ENCODE measurements around the gene LONRF2. TPM values are rescaled to one million over a fixed set of nuclear protein-coding genes. Genes with fewer than 3 reads are reported as not detected.

LONRF2 gene
- total and polyA plus RNA-seq, 2 donors (not counting 1 experiment from before 2014, with no cell fraction given), result under 0.01 to 0.01 TPM

DNA sequence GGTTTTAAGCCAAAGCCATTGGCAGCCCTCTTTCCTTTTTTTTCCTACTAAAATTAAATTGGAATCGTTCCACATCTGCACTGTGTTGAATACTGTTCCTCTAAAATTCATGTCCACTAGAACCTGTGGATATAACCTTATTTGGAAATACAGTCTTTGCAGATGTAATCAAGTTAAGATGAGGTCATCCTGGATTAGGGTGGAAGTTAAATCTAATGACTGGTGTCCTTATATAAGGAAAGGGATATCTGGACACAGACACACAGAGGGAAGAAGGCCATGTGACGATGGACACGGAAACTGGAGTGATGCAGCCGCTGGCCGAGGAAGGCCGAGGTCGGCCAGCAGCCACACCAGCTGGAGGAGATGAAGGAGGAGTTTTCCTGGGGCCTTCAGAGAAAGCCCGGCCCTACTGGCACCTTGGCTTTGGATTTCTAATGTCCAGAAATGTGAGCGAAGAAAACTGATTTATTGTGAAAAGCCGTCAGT, 49.4 kb downstream of the LONRF2 start:
- DNase-seq (ENCODE audit: low read depth in 2 of 2), result peak; percentile 25 to 64
- Histone ChIP-seq H3K27ac (ENCODE audit: insufficient read depth, low read length) (no peak overlapping the region), H3K9ac (ENCODE audit: insufficient read depth, low read length) (no peak overlapping the region), H3K27me3 (ENCODE audit: control insufficient read depth, insufficient read depth, low read length) (no peaks in the 10 kb centered on the region), H3K79me2 (ENCODE audit: control insufficient read depth, insufficient read depth, low read length) (no peaks in the 10 kb centered on the region), H3K4me2 (ENCODE audit: extremely low read depth, insufficient read depth, low read length) (no peak overlapping the region), H3K4me3 (replicated peaks in 1 of 4; ENCODE audit: control extremely low read depth in 1 of 4, insufficient read depth in 1 of 4, low read depth in 3 of 4, low read length in 4 of 4) (no peak overlapping the region), H2AFZ (ENCODE audit: low read length) (no peak overlapping the region), H4K20me1 (ENCODE audit: control insufficient read depth, extremely low read depth, insufficient read depth, low read length) (no peaks in the 10 kb centered on the region), H3K4me1 (ENCODE audit: control insufficient read depth, extremely low read depth, insufficient read depth, low read length) (no peaks in the 10 kb centered on the region), H3K9me3 (ENCODE audit: control insufficient read depth, insufficient read depth, low read depth, low read length) (no peaks in the 10 kb centered on the region), H3K36me3 (ENCODE audit: control insufficient read depth, insufficient read depth, low read length) (no peaks in the 10 kb centered on the region)
- TF ChIP-seq, protein P1, sequence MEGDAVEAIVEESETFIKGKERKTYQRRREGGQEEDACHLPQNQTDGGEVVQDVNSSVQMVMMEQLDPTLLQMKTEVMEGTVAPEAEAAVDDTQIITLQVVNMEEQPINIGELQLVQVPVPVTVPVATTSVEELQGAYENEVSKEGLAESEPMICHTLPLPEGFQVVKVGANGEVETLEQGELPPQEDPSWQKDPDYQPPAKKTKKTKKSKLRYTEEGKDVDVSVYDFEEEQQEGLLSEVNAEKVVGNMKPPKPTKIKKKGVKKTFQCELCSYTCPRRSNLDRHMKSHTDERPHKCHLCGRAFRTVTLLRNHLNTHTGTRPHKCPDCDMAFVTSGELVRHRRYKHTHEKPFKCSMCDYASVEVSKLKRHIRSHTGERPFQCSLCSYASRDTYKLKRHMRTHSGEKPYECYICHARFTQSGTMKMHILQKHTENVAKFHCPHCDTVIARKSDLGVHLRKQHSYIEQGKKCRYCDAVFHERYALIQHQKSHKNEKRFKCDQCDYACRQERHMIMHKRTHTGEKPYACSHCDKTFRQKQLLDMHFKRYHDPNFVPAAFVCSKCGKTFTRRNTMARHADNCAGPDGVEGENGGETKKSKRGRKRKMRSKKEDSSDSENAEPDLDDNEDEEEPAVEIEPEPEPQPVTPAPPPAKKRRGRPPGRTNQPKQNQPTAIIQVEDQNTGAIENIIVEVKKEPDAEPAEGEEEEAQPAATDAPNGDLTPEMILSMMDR (conservative IDR thresholded peaks at IDR 0.05 in 1 of 2, IDR thresholded peaks at IDR 0.05 in 1 of 2; ENCODE audit: low read depth in 1 of 2, low read length in 2 of 2), result no peak
- no peak for TF ChIP-seq EZH2 (IDR thresholded peaks at IDR 0.05; ENCODE audit: low read length, missing control alignments)

DNA sequence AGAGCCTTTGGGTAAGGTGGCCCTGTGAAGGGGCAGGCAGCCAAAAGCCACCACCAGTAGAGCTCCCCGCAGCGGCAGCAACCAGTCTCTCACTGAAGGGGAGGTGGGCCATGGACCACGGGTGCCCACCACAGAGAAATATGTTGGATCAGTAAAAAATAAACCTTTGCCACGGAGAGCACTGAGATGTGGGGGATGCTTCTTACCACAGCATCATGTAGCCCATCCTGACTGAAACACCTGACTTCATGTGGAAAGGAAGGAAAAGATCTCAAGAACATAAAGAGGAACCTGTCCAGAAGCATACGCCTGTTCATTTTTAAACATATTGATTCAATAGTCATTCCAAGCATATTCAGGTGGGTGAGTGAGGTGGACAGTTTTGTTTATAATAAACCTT, 51.1 kb downstream of the LONRF2 start:
- Histone ChIP-seq H3K9me3 (ENCODE audit: control insufficient read depth, insufficient read depth, low read depth, low read length) (no peaks in the 10 kb centered on the region), H3K4me3 (replicated peaks in 1 of 4; ENCODE audit: control extremely low read depth in 1 of 4, insufficient read depth in 1 of 4, low read depth in 3 of 4, low read length in 4 of 4) (no peak overlapping the region), H3K27me3 (ENCODE audit: control insufficient read depth, insufficient read depth, low read length) (no peaks in the 10 kb centered on the region), H2AFZ (ENCODE audit: low read length) (no peak overlapping the region), H3K4me1 (ENCODE audit: control insufficient read depth, extremely low read depth, insufficient read depth, low read length) (no peaks in the 10 kb centered on the region), H3K4me2 (ENCODE audit: extremely low read depth, insufficient read depth, low read length) (no peak overlapping the region), H3K79me2 (ENCODE audit: control insufficient read depth, insufficient read depth, low read length) (no peaks in the 10 kb centered on the region), H4K20me1 (ENCODE audit: control insufficient read depth, extremely low read depth, insufficient read depth, low read length) (no peaks in the 10 kb centered on the region), H3K36me3 (ENCODE audit: control insufficient read depth, insufficient read depth, low read length) (no peaks in the 10 kb centered on the region), H3K27ac (ENCODE audit: insufficient read depth, low read length) (no peak overlapping the region), H3K9ac (ENCODE audit: insufficient read depth, low read length) (no peak overlapping the region)
- no peak for DNase-seq (ENCODE audit: low read depth in 2 of 2)
- TF ChIP-seq, protein P1 (conservative IDR thresholded peaks at IDR 0.05 in 1 of 2, IDR thresholded peaks at IDR 0.05 in 1 of 2; ENCODE audit: low read depth in 1 of 2, low read length in 2 of 2), result no peak
- TF ChIP-seq EZH2 (IDR thresholded peaks at IDR 0.05; ENCODE audit: low read length, missing control alignments), result no peak

DNA sequence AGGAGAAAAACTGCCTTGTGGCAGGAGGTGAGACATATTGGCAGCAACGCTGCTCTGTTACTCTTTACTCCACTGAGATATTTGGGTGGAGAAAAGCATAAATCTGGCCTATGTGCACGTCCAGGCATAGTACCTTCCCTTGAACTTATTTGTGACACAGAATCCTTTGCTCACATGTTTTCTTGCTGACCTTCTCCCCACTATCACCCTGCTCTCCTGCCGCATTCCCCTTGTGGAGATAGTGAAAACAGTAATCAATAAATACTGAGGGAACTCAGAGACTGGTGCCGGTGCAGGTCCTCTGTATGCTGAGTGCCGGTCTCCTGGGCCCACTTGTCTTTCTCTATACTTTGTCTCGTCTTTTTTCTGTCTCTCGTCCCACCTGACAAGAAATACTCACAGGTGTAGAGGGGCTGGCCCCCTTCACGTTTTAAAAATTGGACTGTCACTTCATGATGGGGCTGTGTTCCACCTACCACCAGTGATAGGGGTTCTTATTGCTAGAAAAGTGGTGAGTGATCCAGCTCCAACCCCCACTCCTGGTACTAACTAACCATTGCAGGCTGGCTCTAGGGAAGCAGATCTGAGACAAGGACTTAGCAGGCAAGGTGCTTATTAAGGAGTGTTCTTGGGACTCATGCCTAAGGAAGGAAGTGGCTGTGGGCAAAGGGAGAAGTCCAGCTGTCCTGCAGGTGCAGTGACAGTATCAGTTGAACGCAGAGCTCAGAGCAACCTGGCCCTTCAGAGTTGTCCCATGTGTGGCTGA, 51.7 kb downstream of the LONRF2 start:
- no peaks in the 10 kb centered on the region for H3K27me3 ChIP-seq (ENCODE audit: control insufficient read depth, insufficient read depth, low read length)
- H3K79me2 ChIP-seq (ENCODE audit: control insufficient read depth, insufficient read depth, low read length), result no peaks in the 10 kb centered on the region
- H3K4me2 ChIP-seq (ENCODE audit: extremely low read depth, insufficient read depth, low read length), result no peak overlapping the region
- TF ChIP-seq EZH2 (IDR thresholded peaks at IDR 0.05; ENCODE audit: low read length, missing control alignments), result no peak
- TF ChIP-seq, protein P1 (conservative IDR thresholded peaks at IDR 0.05 in 1 of 2, IDR thresholded peaks at IDR 0.05 in 1 of 2; ENCODE audit: low read depth in 1 of 2, low read length in 2 of 2), result no peak
- no peak overlapping the region for H3K27ac ChIP-seq (ENCODE audit: insufficient read depth, low read length)
- H3K4me3 ChIP-seq (replicated peaks in 1 of 4; ENCODE audit: control extremely low read depth in 1 of 4, insufficient read depth in 1 of 4, low read depth in 3 of 4, low read length in 4 of 4), result no peak overlapping the region
- no peak for DNase-seq (ENCODE audit: low read depth in 2 of 2)
- no peaks in the 10 kb centered on the region for H4K20me1 ChIP-seq (ENCODE audit: control insufficient read depth, extremely low read depth, insufficient read depth, low read length)
- no peaks in the 10 kb centered on the region for H3K9me3 ChIP-seq (ENCODE audit: control insufficient read depth, insufficient read depth, low read depth, low read length)
- no peaks in the 10 kb centered on the region for H3K4me1 ChIP-seq (ENCODE audit: control insufficient read depth, extremely low read depth, insufficient read depth, low read length)
- no peak overlapping the region for H2AFZ ChIP-seq (ENCODE audit: low read length)
- H3K36me3 ChIP-seq (ENCODE audit: control insufficient read depth, insufficient read depth, low read length), result no peaks in the 10 kb centered on the region
- no peak overlapping the region for H3K9ac ChIP-seq (ENCODE audit: insufficient read depth, low read length)

All from fibroblast of lung (primary cell).